ENCODE data around the gene FHIT. TPM values are rescaled to one million over a fixed set of nuclear protein-coding genes. Genes with fewer than 3 reads are reported as not detected.

Gene FHIT
- total RNA-seq, 2 experiments from 2014 or later: 86.0 to 90.6 TPM

- POLR2A ChIA-PET: no interaction called here
- Histone ChIP-seq H3K27me3 (ENCODE audit: control insufficient read depth in 1 of 2, insufficient read depth in 2 of 2, low read length in 2 of 2) (no peaks in the 10 kb centered on the region), H3K4me3 (ENCODE audit: low read length) (no peak overlapping the region), H3K27ac (ENCODE audit: low read depth in 1 of 2, low read length in 2 of 2) (no peak overlapping the region), H3K9me3 (ENCODE audit: control insufficient read depth in 1 of 2, insufficient read depth in 1 of 2, low read length in 2 of 2) (peaks cover 0 to 5% of the 10 kb centered on the region in 2 experiments), H3K36me3 (ENCODE audit: insufficient read depth, low read length) (no peaks in the 10 kb centered on the region), H3K4me1 (ENCODE audit: insufficient read depth, low read length) (no peaks in the 10 kb centered on the region)
- CTCF ChIA-PET: no interaction called here
- no peaks in the 10 kb centered on the region for H3K27me3 Mint-ChIP-seq
- no peak for ATAC-seq (ENCODE audit: poor library complexity)
- H3K4me1 Mint-ChIP-seq (ENCODE audit: low read depth): no peaks in the 10 kb centered on the region
- no peaks in the 10 kb centered on the region for H3K36me3 Mint-ChIP-seq (ENCODE audit: low read depth)
- H3K4me3 Mint-ChIP-seq: no peak overlapping the region
- no peak overlapping the region for H3K27ac Mint-ChIP-seq
- no peaks in the 10 kb centered on the region for H3K9me3 Mint-ChIP-seq
- intact Hi-C loops (cut with DNase I, micrococcal nuclease): no loop called here
- TF ChIP-seq CTCF (IDR thresholded peaks at IDR 0.05): no peak
- no peak for DNase-seq
These were observed 169.7 kb downstream of the FHIT start for GRCh38 chr3:61081554-61081953.

- POLR2A ChIA-PET: no interaction called here
- intact Hi-C loops (cut with DNase I, micrococcal nuclease): no loop called here
- no peaks in the 10 kb centered on the region for H3K9me3 Mint-ChIP-seq
These were observed 170.4 kb downstream of the FHIT start for GRCh38 chr3:61080737-61081445.

GRCh38 chr3:61078048-61078752 lies 173.1 kb downstream of the FHIT start:
- Mint-ChIP-seq H3K4me1 (ENCODE audit: low read depth) (no peaks in the 10 kb centered on the region), H3K4me3 (no peak overlapping the region), H3K9me3 (no peaks in the 10 kb centered on the region), H3K27me3 (no peaks in the 10 kb centered on the region), H3K27ac (no peak overlapping the region), H3K36me3 (ENCODE audit: low read depth) (no peaks in the 10 kb centered on the region)
- DNase-seq (no peak), ATAC-seq (ENCODE audit: poor library complexity) (no peak)
- no peak overlapping the region for H3K27ac ChIP-seq (ENCODE audit: low read depth in 1 of 2, low read length in 2 of 2)
- no peaks in the 10 kb centered on the region for H3K36me3 ChIP-seq (ENCODE audit: insufficient read depth, low read length)
- CTCF ChIA-PET: no interaction called here
- no peaks in the 10 kb centered on the region for H3K27me3 ChIP-seq (ENCODE audit: control insufficient read depth in 1 of 2, insufficient read depth in 2 of 2, low read length in 2 of 2)
- POLR2A ChIA-PET: no interaction called here
- H3K4me3 ChIP-seq (ENCODE audit: low read length): no peak overlapping the region
- intact Hi-C loops (cut with DNase I, micrococcal nuclease): no loop called here
- no peaks in the 10 kb centered on the region for H3K4me1 ChIP-seq (ENCODE audit: insufficient read depth, low read length)
- no peak for TF ChIP-seq CTCF (IDR thresholded peaks at IDR 0.05)
- peaks cover 0 to 2% of the 10 kb centered on the region in 2 experiments for H3K9me3 ChIP-seq (ENCODE audit: control insufficient read depth in 1 of 2, insufficient read depth in 1 of 2, low read length in 2 of 2)

More at GRCh38 chr3:61080737-61081445, 170.4 kb downstream of the FHIT start:
- H3K27ac ChIP-seq (ENCODE audit: low read depth in 1 of 2, low read length in 2 of 2): no peak overlapping the region
- Mint-ChIP-seq H3K27me3 (no peaks in the 10 kb centered on the region), H3K36me3 (ENCODE audit: low read depth) (no peaks in the 10 kb centered on the region), H3K4me3 (no peak overlapping the region), H3K27ac (no peak overlapping the region), H3K4me1 (ENCODE audit: low read depth) (no peaks in the 10 kb centered on the region)
- TF ChIP-seq CTCF (IDR thresholded peaks at IDR 0.05): no peak
- no peaks in the 10 kb centered on the region for H3K27me3 ChIP-seq (ENCODE audit: control insufficient read depth in 1 of 2, insufficient read depth in 2 of 2, low read length in 2 of 2)
- CTCF ChIA-PET: no interaction called here
- ATAC-seq (ENCODE audit: poor library complexity): no peak
- H3K4me3 ChIP-seq (ENCODE audit: low read length): no peak overlapping the region
- peaks cover 0 to 5% of the 10 kb centered on the region in 2 experiments for H3K9me3 ChIP-seq (ENCODE audit: control insufficient read depth in 1 of 2, insufficient read depth in 1 of 2, low read length in 2 of 2)
- DNase-seq: no peak
- no peaks in the 10 kb centered on the region for H3K36me3 ChIP-seq (ENCODE audit: insufficient read depth, low read length)
- H3K4me1 ChIP-seq (ENCODE audit: insufficient read depth, low read length): no peaks in the 10 kb centered on the region

Data from CD4-positive, alpha-beta T cell (primary cell).